Measurements from ENCODE around the gene ALDH3A1. TPM values are rescaled to one million over a fixed set of nuclear protein-coding genes. Genes with fewer than 3 reads are reported as not detected.

The ALDH3A1 gene
- total RNA-seq, 1 experiment from 2014 or later, result 41.9 TPM

GRCh38 chr17:19719355-19720209, 28.5 kb downstream of the ALDH3A1 start:
- DNase-seq (ENCODE audit: low spot score), result no peak

- no peak for DNase-seq (ENCODE audit: low spot score)
Observed at GRCh38 chr17:19718613-19719354, 29.3 kb downstream of the ALDH3A1 start.

GRCh38 chr17:19718041-19718612, 30.0 kb downstream of the ALDH3A1 start:
- DNase-seq (ENCODE audit: low spot score), result no peak

- DNase-seq (ENCODE audit: low spot score), result no peak
Observed at GRCh38 chr17:19717411-19717908, 30.6 kb downstream of the ALDH3A1 start.

- no peak for DNase-seq (ENCODE audit: low spot score)
Observed at GRCh38 chr17:19717031-19717360, 31.1 kb downstream of the ALDH3A1 start.

GRCh38 chr17:19716108-19717030, 31.7 kb downstream of the ALDH3A1 start, which contains the start of gene SLC47A2:
TSS of gene SLC47A2 (minus strand) at chr17:19716584. CDS start at chr17:19716555, 29 bp downstream.
- no peak for DNase-seq (ENCODE audit: low spot score)

- no peak for DNase-seq (ENCODE audit: low spot score)
Observed at GRCh38 chr17:19714542-19715411, 33.3 kb downstream of the ALDH3A1 start.

GRCh38 chr17:19713901-19714361, 34.2 kb downstream of the ALDH3A1 start:
- DNase-seq (ENCODE audit: low spot score), result no peak

GRCh38 chr17:19713462-19713861, 34.6 kb downstream of the ALDH3A1 start:
- no peak for DNase-seq (ENCODE audit: low spot score)

- DNase-seq (ENCODE audit: low spot score), result no peak
Observed at GRCh38 chr17:19712436-19713004, 35.6 kb downstream of the ALDH3A1 start.

GRCh38 chr17:19709841-19710240, 38.3 kb downstream of the ALDH3A1 start:
- no peak for DNase-seq (ENCODE audit: low spot score)

- no peak for DNase-seq (ENCODE audit: low spot score)
Observed at GRCh38 chr17:19708431-19709175, 39.5 kb downstream of the ALDH3A1 start.

GRCh38 chr17:19707728-19708221, 40.3 kb downstream of the ALDH3A1 start:
- no peak for DNase-seq (ENCODE audit: low spot score)

- no peak for DNase-seq (ENCODE audit: low spot score)
Observed at GRCh38 chr17:19706791-19707727, 41.0 kb downstream of the ALDH3A1 start.

GRCh38 chr17:19705771-19706770, 42.0 kb downstream of the ALDH3A1 start:
- DNase-seq (ENCODE audit: low spot score), result no peak

- no peak for DNase-seq (ENCODE audit: low spot score)
Observed at GRCh38 chr17:19705201-19705600, 42.9 kb downstream of the ALDH3A1 start.

All from H4 (cell line).